SK-N-SH (cell line): ENCODE data around the gene STARD13. TPM values are rescaled to one million over a fixed set of nuclear protein-coding genes. Genes with fewer than 3 reads are reported as not detected.

Experiments
- CTCF ChIA-PET: fragments of 300-600, 350-600 bp; formaldehyde crosslinking; extraction: SDS; loops from one replicate; lab custom pipeline; 2021; lab: Yijun Ruan, JAX
- POLR2A ChIA-PET: fragments of 350-600 bp; sonication (Branson Sonifier 250); formaldehyde crosslinking; extraction: SDS; loops from one replicate; lab custom pipeline; 2020; ENCODE audit warnings: antibody characterized with exemption, inconsistent platforms; lab: Yijun Ruan, JAX
- DNase-seq: peaks from one replicate; pipeline ENCODE4 v3.0.0; 2012
- H2AFZ ChIP-seq: fragments of 200-600 bp; sonication (generic); 2 replicates; pipeline ENCODE4 v1.8.1; 2016; ENCODE audit warnings: antibody characterized with exemption, mild to moderate bottlenecking, low read depth
- H3F3A ChIP-seq: fragments of 200-600 bp; sonication (generic); replicated peaks from 2 replicates; pipeline ENCODE3; 2016; ENCODE audit warnings: antibody characterized with exemption, mild to moderate bottlenecking; ENCODE audit not compliant: insufficient read depth
- H3K27ac ChIP-seq, 2 experiments: fragments of 200-500 bp in 1 of 2; fragments of 200-600 bp in 1 of 2; sonication (Bioruptor generic) in 1 of 2; sonication (generic), shearing (Covaris generic) in 1 of 2; 2 replicates each; pipeline versions ENCODE4 v1.5.1 to v1.6.1; 2014 to 2016; ENCODE audit warnings: low read depth in 2 of 2, inconsistent platforms in 1 of 2, low read length in 1 of 2, mild to moderate bottlenecking in 1 of 2, mixed read lengths in 1 of 2
- H3K27me3 ChIP-seq: fragments of 200-600 bp; sonication (generic), shearing (Covaris generic); 2 replicates; pipeline ENCODE4 v1.6.1; 2016; ENCODE audit warnings: mixed run types; ENCODE audit not compliant: insufficient read depth
- H3K36me3 ChIP-seq, 2 experiments: fragments of 200-500 bp in 1 of 2; fragments of 200-600 bp in 1 of 2; sonication (Bioruptor generic) in 1 of 2; sonication (generic) in 1 of 2; replicated peaks in 1 of 2; 2 replicates each; pipeline versions ENCODE3 to v1.5.1; 2014 to 2016; ENCODE audit warnings: low read length in 1 of 2, mild to moderate bottlenecking in 1 of 2; ENCODE audit not compliant: insufficient read depth in 2 of 2, control insufficient read depth in 1 of 2
- H3K4me1 ChIP-seq, 2 experiments: fragments of 200-500 bp in 1 of 2; fragments of 200-600 bp in 1 of 2; sonication (Bioruptor generic) in 1 of 2; sonication (generic), shearing (Covaris generic) in 1 of 2; 2 replicates each; pipeline versions ENCODE4 v1.5.1 to v1.6.1; 2014 to 2016; ENCODE audit warnings: low read depth in 1 of 2, low read length in 1 of 2, mixed run types in 1 of 2; ENCODE audit not compliant: insufficient read depth in 2 of 2, control insufficient read depth in 1 of 2
- H3K4me2 ChIP-seq: fragments of 200-600 bp; sonication (generic), shearing (Covaris generic); 2 replicates; pipeline ENCODE4 v1.6.1; 2017; ENCODE audit warnings: mixed run types
- H3K4me3 ChIP-seq, 2 experiments: fragments of 200-500 bp in 1 of 2; fragments of 200-600 bp in 1 of 2; sonication (Bioruptor generic) in 1 of 2; sonication (generic), shearing (Covaris generic) in 1 of 2; 2 replicates each; pipeline versions ENCODE4 v1.5.1 to v1.8.1; 2014 to 2016; ENCODE audit warnings: low read depth in 2 of 2, inconsistent platforms in 1 of 2, low read length in 1 of 2, mild to moderate bottlenecking in 1 of 2, mixed read lengths in 1 of 2, moderate library complexity in 1 of 2
- H3K79me2 ChIP-seq: fragments of 200-600 bp; sonication (generic); 2 replicates; pipeline ENCODE4 v1.8.1; 2017; ENCODE audit warnings: mild to moderate bottlenecking; ENCODE audit not compliant: insufficient read depth
- H3K9ac ChIP-seq: fragments of 200-600 bp; sonication (generic); 2 replicates; pipeline ENCODE4 v1.6.1; 2017; ENCODE audit warnings: mixed run types
- H3K9me2 ChIP-seq: fragments of 200-600 bp; sonication (generic); 2 replicates; pipeline ENCODE4 v1.6.1; 2017; ENCODE audit warnings: mixed run types
- H3K9me3 ChIP-seq: fragments of 200-600 bp; sonication (generic); 2 replicates; pipeline ENCODE4 v1.6.1; 2017; ENCODE audit warnings: mixed run types, mild to moderate bottlenecking, moderate library complexity
- H4K20me1 ChIP-seq: fragments of 200-600 bp; sonication (generic); 2 replicates; pipeline ENCODE4 v1.6.1; 2017; ENCODE audit warnings: mild to moderate bottlenecking, mixed run types; ENCODE audit not compliant: insufficient read depth
- CHD2 ChIP-seq: fragments of 150-350 bp; IDR thresholded peaks from 2 replicates; pipeline ENCODE4 v1.6.1; 2018; ENCODE audit warnings: low read length; ENCODE audit not compliant: partially characterized antibody
- EP300 ChIP-seq, 2 experiments: IDR thresholded peaks; 2 replicates each; pipeline versions ENCODE4 v1.4.0 to v1.6.1; 2012; ENCODE audit warnings: borderline replicate concordance in 1 of 2, low read depth in 1 of 2, low read length in 1 of 2
- FOSL2 ChIP-seq: IDR thresholded peaks from 2 replicates; pipeline ENCODE4 v1.4.0; 2012; ENCODE audit warnings: low read depth, mild to moderate bottlenecking, moderate library complexity, borderline replicate concordance
- NFIC ChIP-seq: IDR thresholded peaks from 2 replicates; pipeline ENCODE4 v1.4.0; 2012; ENCODE audit warnings: borderline replicate concordance
- POLR2AphosphoS5 ChIP-seq: IDR thresholded peaks from 2 replicates; pipeline ENCODE4 v1.6.1; 2012; ENCODE audit warnings: low read depth, low read length
- SIN3A ChIP-seq: IDR thresholded peaks from 2 replicates; pipeline ENCODE4 v1.6.1; 2012; ENCODE audit warnings: low read depth, mild to moderate bottlenecking, low read length, moderate library complexity, borderline replicate concordance
- TAF1 ChIP-seq: IDR thresholded peaks from 2 replicates; pipeline ENCODE4 v1.6.1; 2012; ENCODE audit warnings: low read depth, mild to moderate bottlenecking, low read length, moderate library complexity, borderline replicate concordance
- TCF12 ChIP-seq: IDR thresholded peaks from 2 replicates; pipeline ENCODE4 v1.4.0; 2012
- TEAD4 ChIP-seq: IDR thresholded peaks from 2 replicates; pipeline ENCODE4 v1.4.0; 2012; ENCODE audit warnings: mild to moderate bottlenecking, borderline replicate concordance; ENCODE audit not compliant: insufficient read depth
- WGBS: methylation state at CpG from one replicate; pipeline ENCODE4 v1.1.6; 2017; ENCODE audit warnings: low lambda C conversion rate; 5-methylcytosine and 5-hydroxymethylcytosine counted together
- polyA plus RNA-seq, 3 experiments: library from polyadenylated mRNA; depleted of rRNA; stranded (reverse); fragments of >200 nt; gene quantifications; 2 replicates each; pipeline ENCODE4 v1.2.3, GENCODE V29; 2012
- TF ChIP-seq, protein P1 (sequence below): IDR thresholded peaks from 2 replicates; pipeline ENCODE4 v1.4.0; 2012; ENCODE audit warnings: low read depth, borderline replicate concordance
- TF ChIP-seq, protein P2 (sequence below): IDR thresholded peaks from 2 replicates; pipeline ENCODE4 v1.4.0; 2012; ENCODE audit warnings: low read depth, borderline replicate concordance
- TF ChIP-seq, protein P3 (sequence below): IDR thresholded peaks from 2 replicates; pipeline ENCODE4; 2012

Gene STARD13
- polyA plus RNA-seq, 1 of the 3 experiments (the other 2 are of a cell fraction): 5.7 TPM

DNA sequence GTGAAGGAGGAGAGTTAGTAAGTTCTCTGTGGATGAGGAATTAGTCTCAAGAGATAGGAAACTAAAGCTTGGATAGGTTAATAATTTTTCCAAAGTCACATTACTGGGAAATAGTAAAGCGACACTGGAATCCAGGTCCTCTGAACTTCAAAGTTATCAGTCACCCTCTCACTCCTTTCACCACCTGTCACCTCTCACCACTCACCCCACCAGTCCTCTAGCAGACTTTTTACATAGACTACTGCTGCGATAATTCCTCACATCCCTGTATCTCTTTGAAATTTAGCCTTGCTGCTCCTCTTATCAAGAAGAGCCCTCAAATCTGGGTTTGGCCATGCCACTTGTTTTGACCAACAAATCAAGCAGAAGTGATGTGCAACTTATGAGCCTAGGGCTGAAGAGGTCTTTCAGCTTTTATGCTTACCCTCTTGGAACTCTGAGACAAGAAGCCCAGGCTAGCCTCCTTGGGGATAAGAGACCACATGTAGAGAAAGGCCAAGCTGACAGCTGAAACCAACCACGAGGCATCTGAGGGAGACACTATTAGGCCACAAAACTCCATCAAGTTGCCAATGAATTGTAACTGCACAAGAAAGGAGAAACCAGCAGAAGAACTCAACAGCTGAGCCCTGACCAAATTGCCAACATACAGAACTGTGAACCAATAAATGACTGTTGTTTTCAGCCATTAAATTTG lies 41.2 kb downstream of the STARD13 start:
- H2AFZ ChIP-seq: no peak overlapping the region
- peaks cover 7% of the 10 kb centered on the region; the same call in 1 of the 2 replicates for H3K9me3 ChIP-seq
- no peaks in the 10 kb centered on the region for H3K9me2 ChIP-seq
- H3F3A ChIP-seq: no peaks in the 10 kb centered on the region
- peak overlapping the region in 1 of 2 experiments; percentile 62; a peak in 2 of 4 replicates for H3K27ac ChIP-seq
- peaks cover 50% of the 10 kb centered on the region for H3K79me2 ChIP-seq
- ChIA-PET CTCF (interaction anchor here (1.5 to 1.6 kb wide), 2 partner anchors 9 to 16 kb away, joined by 4 to 6 read pairs; no protein-coding TSS in a partner anchor), POLR2A (no interaction called here)
- H3K27me3 ChIP-seq: no peaks in the 10 kb centered on the region
- no peaks in the 10 kb centered on the region for H4K20me1 ChIP-seq
- peaks cover 0 to 13% of the 10 kb centered on the region in 2 experiments for H3K36me3 ChIP-seq
- no peak for DNase-seq
- no peak overlapping the region for H3K4me3 ChIP-seq
- TF ChIP-seq EP300 (IDR thresholded peaks at IDR 0.05; ENCODE audit: borderline replicate concordance in 1 of 2, low read depth in 1 of 2, low read length in 1 of 2): no peak
- TF ChIP-seq TCF12: no peak
- no peak for TF ChIP-seq TEAD4
- TF ChIP-seq, protein P1, sequence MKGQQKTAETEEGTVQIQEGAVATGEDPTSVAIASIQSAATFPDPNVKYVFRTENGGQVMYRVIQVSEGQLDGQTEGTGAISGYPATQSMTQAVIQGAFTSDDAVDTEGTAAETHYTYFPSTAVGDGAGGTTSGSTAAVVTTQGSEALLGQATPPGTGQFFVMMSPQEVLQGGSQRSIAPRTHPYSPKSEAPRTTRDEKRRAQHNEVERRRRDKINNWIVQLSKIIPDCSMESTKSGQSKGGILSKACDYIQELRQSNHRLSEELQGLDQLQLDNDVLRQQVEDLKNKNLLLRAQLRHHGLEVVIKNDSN: no peak
- TF ChIP-seq, protein P2, sequence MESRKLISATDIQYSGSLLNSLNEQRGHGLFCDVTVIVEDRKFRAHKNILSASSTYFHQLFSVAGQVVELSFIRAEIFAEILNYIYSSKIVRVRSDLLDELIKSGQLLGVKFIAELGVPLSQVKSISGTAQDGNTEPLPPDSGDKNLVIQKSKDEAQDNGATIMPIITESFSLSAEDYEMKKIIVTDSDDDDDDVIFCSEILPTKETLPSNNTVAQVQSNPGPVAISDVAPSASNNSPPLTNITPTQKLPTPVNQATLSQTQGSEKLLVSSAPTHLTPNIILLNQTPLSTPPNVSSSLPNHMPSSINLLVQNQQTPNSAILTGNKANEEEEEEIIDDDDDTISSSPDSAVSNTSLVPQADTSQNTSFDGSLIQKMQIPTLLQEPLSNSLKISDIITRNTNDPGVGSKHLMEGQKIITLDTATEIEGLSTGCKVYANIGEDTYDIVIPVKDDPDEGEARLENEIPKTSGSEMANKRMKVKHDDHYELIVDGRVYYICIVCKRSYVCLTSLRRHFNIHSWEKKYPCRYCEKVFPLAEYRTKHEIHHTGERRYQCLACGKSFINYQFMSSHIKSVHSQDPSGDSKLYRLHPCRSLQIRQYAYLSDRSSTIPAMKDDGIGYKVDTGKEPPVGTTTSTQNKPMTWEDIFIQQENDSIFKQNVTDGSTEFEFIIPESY: no peak
- TF ChIP-seq SIN3A: no peak
- TF ChIP-seq, protein P3, sequence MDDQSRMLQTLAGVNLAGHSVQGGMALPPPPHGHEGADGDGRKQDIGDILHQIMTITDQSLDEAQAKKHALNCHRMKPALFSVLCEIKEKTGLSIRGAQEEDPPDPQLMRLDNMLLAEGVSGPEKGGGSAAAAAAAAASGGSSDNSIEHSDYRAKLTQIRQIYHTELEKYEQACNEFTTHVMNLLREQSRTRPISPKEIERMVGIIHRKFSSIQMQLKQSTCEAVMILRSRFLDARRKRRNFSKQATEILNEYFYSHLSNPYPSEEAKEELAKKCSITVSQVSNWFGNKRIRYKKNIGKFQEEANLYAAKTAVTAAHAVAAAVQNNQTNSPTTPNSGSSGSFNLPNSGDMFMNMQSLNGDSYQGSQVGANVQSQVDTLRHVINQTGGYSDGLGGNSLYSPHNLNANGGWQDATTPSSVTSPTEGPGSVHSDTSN: no peak
- no peak overlapping the region for H3K9ac ChIP-seq
- H3K4me2 ChIP-seq: no peak overlapping the region
- 97% methylated on average over 3 of the region's 3 CpGs for WGBS
- peaks cover 0 to 9% of the 10 kb centered on the region in 2 experiments; a peak in 2 of 4 replicates for H3K4me1 ChIP-seq

DNA sequence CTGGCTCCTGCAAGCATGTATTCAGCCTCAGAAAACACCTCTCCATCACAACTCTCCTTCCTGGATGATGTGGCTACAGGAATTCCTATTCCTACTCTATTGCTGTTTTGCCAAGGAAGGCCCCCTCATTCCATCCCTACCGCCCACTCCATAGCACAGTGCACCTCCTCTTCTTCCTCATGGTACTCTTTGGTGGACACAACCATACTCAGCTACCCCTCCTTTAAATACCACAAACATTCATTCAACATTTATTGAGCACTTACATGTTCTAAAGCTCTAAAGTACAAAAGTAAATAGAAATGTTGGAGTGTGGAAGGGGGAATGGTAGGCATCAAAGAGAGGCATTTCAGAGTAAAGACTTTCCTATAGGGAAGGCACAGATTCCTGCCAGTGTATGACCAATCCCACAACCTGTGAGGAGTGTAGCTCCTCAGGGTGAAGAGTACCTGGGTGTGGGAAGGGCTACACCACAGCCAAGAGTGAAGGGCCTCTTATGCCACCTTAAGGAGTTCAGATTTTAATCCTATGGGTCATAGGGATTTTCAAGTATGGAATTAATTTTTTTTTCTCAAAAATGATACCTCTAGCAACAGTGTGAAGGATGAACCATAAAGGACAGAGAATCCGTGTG lies 42.5 kb downstream of the STARD13 start:
- H3K4me3 ChIP-seq: no peak overlapping the region
- H4K20me1 ChIP-seq: no peaks in the 10 kb centered on the region
- 100% methylated on average over 2 of the region's 2 CpGs for WGBS
- TF ChIP-seq TAF1 (no peak), FOSL2 (no peak), NFIC (no peak), POLR2AphosphoS5 (no peak), CHD2 (no peak)
- TF ChIP-seq, protein P2: no peak
- TF ChIP-seq, protein P1: no peak

More for the DNA sequence above, 42.5 kb downstream of the STARD13 start:
- H3K4me1 ChIP-seq: peaks cover under 1 to 9% of the 10 kb centered on the region in 2 experiments; a peak in 1 of 4 replicates
- no peak overlapping the region for H3K4me2 ChIP-seq
- H2AFZ ChIP-seq: no peak overlapping the region
- DNase-seq: no peak
- no peaks in the 10 kb centered on the region for H3F3A ChIP-seq
- H3K27me3 ChIP-seq: no peaks in the 10 kb centered on the region
- H3K9me2 ChIP-seq: no peaks in the 10 kb centered on the region
- no peak overlapping the region for H3K9ac ChIP-seq
- ChIA-PET POLR2A (no interaction called here), CTCF (interaction anchor here (1.6 kb wide), 1 partner anchor 10 kb away, joined by 4 read pairs; no protein-coding TSS in a partner anchor)
- H3K27ac ChIP-seq: no peak overlapping the region
- peaks cover 43% of the 10 kb centered on the region for H3K79me2 ChIP-seq
- H3K36me3 ChIP-seq: peaks cover 0 to 21% of the 10 kb centered on the region in 2 experiments
- H3K9me3 ChIP-seq: peaks cover 7% of the 10 kb centered on the region; the same call in 1 of the 2 replicates
